Large intestine (tissue), 3 donors: Measurements from ENCODE around the gene CST5. TPM values are rescaled to one million over a fixed set of nuclear protein-coding genes. Genes with fewer than 3 reads are reported as not detected.
"Not testable (repeated sequence)": the region's sequence is repeated elsewhere in the genome, so short reads cannot be mapped to it uniquely, and the experiment has no call there.

Experiments
- DNase-seq, 2 donors: peaks; one replicate each; pipeline versions ENCODE4 v3.0.0 to v3.0.0-alpha.2; 2013
- H3K27ac ChIP-seq: one replicate; pipeline ENCODE4 v1.5.1; 2013; ENCODE audit warnings: low read length
- H3K27me3 ChIP-seq: 2 replicates; pipeline ENCODE4 v1.6.1; 2013; ENCODE audit warnings: low read length; ENCODE audit not compliant: control insufficient read depth, insufficient read depth
- H3K36me3 ChIP-seq: 2 replicates; pipeline ENCODE4 v1.6.1; 2013; ENCODE audit warnings: low read length; ENCODE audit not compliant: control insufficient read depth, insufficient read depth
- H3K4me1 ChIP-seq: one replicate; pipeline ENCODE4 v1.6.1; 2013; ENCODE audit warnings: low read length; ENCODE audit not compliant: control insufficient read depth, insufficient read depth
- H3K4me3 ChIP-seq: one replicate; pipeline ENCODE4 v1.5.1; 2013; ENCODE audit warnings: low read length
- H3K9me3 ChIP-seq: one replicate; pipeline ENCODE4 v1.6.1; 2013; ENCODE audit warnings: mild to moderate bottlenecking, low read depth, low read length, moderate library complexity; ENCODE audit not compliant: control insufficient read depth
- WGBS: methylation state at CpG from one replicate; pipeline ENCODE4 v1.1.5; 2013; ENCODE audit warnings: low lambda C conversion rate; ENCODE audit not compliant: insufficient coverage; 5-methylcytosine and 5-hydroxymethylcytosine counted together
- polyA plus RNA-seq: library from polyadenylated mRNA; unstranded; fragments of 120-200 nt; gene quantifications from one replicate; pipeline ENCODE4 v1.2.1, GENCODE V29; 2013

The CST5 gene
- polyA plus RNA-seq, 1 donor: 0.19 TPM

- not testable (repeated sequence) for DNase-seq, H3K36me3 ChIP-seq, H3K9me3 ChIP-seq, H3K27ac ChIP-seq, H3K4me3 ChIP-seq, H3K27me3 ChIP-seq, H3K4me1 ChIP-seq
- 93% methylated on average over 3 of the region's 4 CpGs for WGBS
Measured at GRCh38 chr20:23890867-23891266, 11.3 kb upstream of the CST5 start.

- DNase-seq: peak; percentile 33 to 48
- Histone ChIP-seq H3K9me3 (no peaks in the 10 kb centered on the region), H3K27ac (no peak overlapping the region), H3K27me3 (no peaks in the 10 kb centered on the region), H3K4me3 (no peak overlapping the region), H3K36me3 (no peaks in the 10 kb centered on the region), H3K4me1 (no peaks in the 10 kb centered on the region)
- no CpG with 5 or more reads among the region's 8 CpGs for WGBS
Measured at GRCh38 chr20:23889775-23890187, 10.2 kb upstream of the CST5 start.

GRCh38 chr20:23887856-23888255, 8.3 kb upstream of the CST5 start:
- no CpG with 5 or more reads among the region's 2 CpGs for WGBS

GRCh38 chr20:23884771-23885162, 5.2 kb upstream of the CST5 start:
- no CpG with 5 or more reads among the region's 5 CpGs for WGBS
- no peaks in the 10 kb centered on the region for H3K9me3 ChIP-seq
- peaks cover 6% of the 10 kb centered on the region for H3K4me1 ChIP-seq
- no peaks in the 10 kb centered on the region for H3K27me3 ChIP-seq
- H3K4me3 ChIP-seq: no peak overlapping the region
- no peak for DNase-seq
- H3K27ac ChIP-seq: no peak overlapping the region
- no peaks in the 10 kb centered on the region for H3K36me3 ChIP-seq

More at GRCh38 chr20:23887856-23888255, 8.3 kb upstream of the CST5 start:
- no peaks in the 10 kb centered on the region for H3K4me1 ChIP-seq
- H3K36me3 ChIP-seq: no peaks in the 10 kb centered on the region
- DNase-seq: no peak
- H3K27ac ChIP-seq: no peak overlapping the region
- H3K9me3 ChIP-seq: no peaks in the 10 kb centered on the region
- no peak overlapping the region for H3K4me3 ChIP-seq
- no peaks in the 10 kb centered on the region for H3K27me3 ChIP-seq

DNA sequence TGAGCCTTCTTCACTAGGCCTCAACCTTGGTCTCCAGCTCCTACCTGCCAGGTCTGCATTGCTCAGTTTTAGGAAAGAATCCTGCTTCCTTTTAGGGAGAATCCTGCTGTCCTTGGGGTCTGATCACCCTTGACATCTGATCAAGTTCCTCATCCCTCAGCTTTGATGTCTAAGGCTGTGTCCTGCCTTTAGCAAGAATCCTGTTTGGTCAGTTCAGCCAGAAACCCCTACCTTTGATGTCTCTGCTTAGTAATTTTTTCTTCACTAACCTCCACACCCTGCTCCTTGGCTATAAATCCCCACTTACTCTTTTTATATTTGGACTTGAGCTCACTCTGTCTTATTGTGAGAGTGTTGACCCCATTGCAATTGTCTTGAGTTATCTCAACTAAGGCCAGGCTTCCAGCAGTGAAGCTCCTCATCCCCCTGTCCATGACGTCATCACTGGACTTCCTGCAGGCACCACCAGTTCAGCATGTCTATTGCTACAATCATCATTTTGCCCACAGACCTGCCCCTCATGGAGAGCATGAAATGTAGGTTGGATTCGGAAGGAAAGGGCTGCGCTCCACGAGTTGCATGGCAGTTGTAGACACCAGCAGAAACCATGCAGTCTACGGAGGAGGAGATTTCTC, 4.7 kb upstream of the CST5 start:
- H3K36me3 ChIP-seq: no peaks in the 10 kb centered on the region
- H3K27ac ChIP-seq: no peak overlapping the region
- no peak for DNase-seq
- no peaks in the 10 kb centered on the region for H3K9me3 ChIP-seq
- H3K4me1 ChIP-seq: peaks cover 6% of the 10 kb centered on the region
- H3K27me3 ChIP-seq: no peaks in the 10 kb centered on the region
- no peak overlapping the region for H3K4me3 ChIP-seq
- no CpG with 5 or more reads among the region's 5 CpGs for WGBS

DNA sequence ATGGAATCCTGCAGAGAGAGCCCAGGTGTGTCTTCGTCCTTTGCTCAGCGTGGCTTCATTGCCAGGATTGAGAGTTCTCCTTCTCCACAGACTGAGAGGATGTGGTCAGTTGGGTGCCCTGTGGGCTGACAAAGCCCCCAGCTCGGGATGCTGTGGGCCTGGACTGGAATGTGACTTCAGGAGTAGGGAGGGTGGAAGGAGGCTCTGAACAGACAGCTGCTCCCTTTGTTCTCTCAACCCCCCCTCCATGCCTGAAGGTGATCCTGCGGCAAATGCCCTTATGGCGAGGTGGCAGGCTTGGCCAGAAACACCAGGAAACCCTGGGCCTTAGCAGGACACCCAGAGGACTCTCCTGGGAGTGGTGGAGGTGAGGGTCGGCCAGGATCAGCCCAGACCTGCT, 1.8 kb upstream of the CST5 start:
- Histone ChIP-seq H3K4me3 (no peak overlapping the region), H3K4me1 (peaks cover 6% of the 10 kb centered on the region), H3K36me3 (no peaks in the 10 kb centered on the region), H3K27ac (no peak overlapping the region), H3K27me3 (no peaks in the 10 kb centered on the region), H3K9me3 (no peaks in the 10 kb centered on the region)
- no CpG with 5 or more reads among the region's 6 CpGs for WGBS
- DNase-seq: no peak

- DNase-seq: peak in 1 of 2 donors; percentile 11
- Histone ChIP-seq H3K27ac (no peak overlapping the region), H3K9me3 (no peaks in the 10 kb centered on the region), H3K4me3 (no peak overlapping the region), H3K36me3 (no peaks in the 10 kb centered on the region), H3K27me3 (no peaks in the 10 kb centered on the region), H3K4me1 (peaks cover 6% of the 10 kb centered on the region)
- no CpG with 5 or more reads among the region's 4 CpGs for WGBS
Measured at GRCh38 chr20:23880417-23880816, 869 bp upstream of the CST5 start.

- H3K36me3 ChIP-seq: no peaks in the 10 kb centered on the region
- H3K27ac ChIP-seq: no peak overlapping the region
- H3K9me3 ChIP-seq: no peaks in the 10 kb centered on the region
- H3K4me1 ChIP-seq: peaks cover 6% of the 10 kb centered on the region
- H3K4me3 ChIP-seq: no peak overlapping the region
- 100% methylated on average over 1 of the region's 8 CpGs for WGBS
- no peaks in the 10 kb centered on the region for H3K27me3 ChIP-seq
- DNase-seq: peak; percentile 26 to 62
Measured at GRCh38 chr20:23879811-23880374, 345 bp upstream of the CST5 start.

- no peaks in the 10 kb centered on the region for H3K27me3 ChIP-seq
- peaks cover 6% of the 10 kb centered on the region for H3K4me1 ChIP-seq
- no peak overlapping the region for H3K4me3 ChIP-seq
- no peaks in the 10 kb centered on the region for H3K36me3 ChIP-seq
- H3K9me3 ChIP-seq: no peaks in the 10 kb centered on the region
- no CpG with 5 or more reads among the region's 7 CpGs for WGBS
- H3K27ac ChIP-seq: no peak overlapping the region
- no peak for DNase-seq
Measured at GRCh38 chr20:23878787-23879186, 761 bp downstream of the CST5 start.

DNA sequence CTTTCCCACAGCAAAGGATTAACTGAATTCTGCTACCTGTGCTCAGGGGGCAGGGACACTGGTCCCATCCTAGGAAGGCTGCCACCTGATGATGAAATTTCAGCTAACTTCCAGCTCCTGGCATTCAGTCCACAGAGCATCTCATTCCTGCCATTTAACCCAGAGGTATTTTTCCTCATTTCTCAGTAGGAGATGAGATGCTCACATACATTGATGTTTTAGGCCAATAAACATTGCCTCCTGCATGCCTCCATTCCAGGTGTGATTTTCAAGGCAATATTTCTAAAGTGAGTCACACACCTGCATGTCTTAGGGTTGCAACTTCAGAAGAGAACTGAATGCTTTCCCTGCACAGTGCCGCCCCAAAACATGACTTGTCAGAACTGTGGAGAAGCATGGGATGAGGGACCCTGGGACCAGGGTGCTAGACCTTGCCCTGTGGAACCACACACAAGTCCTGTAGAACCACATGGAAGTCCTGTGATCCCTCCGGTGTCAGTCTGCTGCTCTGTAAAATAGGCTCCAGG, 1.5 kb downstream of the CST5 start:
- DNase-seq, H3K27ac ChIP-seq, H3K36me3 ChIP-seq, H3K27me3 ChIP-seq, H3K4me1 ChIP-seq, H3K4me3 ChIP-seq, H3K9me3 ChIP-seq: not testable (repeated sequence)
- no CpG with 5 or more reads among the region's 2 CpGs for WGBS

DNA sequence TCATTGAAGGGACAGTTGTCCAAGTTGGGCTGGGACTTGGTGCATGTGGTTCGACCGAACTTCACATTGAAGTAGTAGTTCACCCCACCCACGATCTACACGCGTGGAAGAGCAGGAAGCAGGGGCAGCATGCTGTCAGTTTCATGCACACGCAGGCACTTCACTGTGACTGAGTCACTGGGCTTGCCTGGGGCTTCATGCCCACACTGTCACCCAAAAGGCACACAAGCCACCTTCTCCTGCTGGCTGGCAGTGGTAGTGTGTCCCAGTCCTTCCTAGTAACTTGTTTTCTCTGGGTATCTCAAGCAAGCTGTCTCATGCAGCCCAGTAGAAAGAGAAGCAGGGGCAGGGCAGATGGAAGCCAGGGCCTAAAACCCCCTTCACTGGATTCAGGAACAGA, 2.0 kb downstream of the CST5 start:
- no peaks in the 10 kb centered on the region for H3K9me3 ChIP-seq
- peaks cover 6% of the 10 kb centered on the region for H3K4me1 ChIP-seq
- no peak overlapping the region for H3K4me3 ChIP-seq
- H3K36me3 ChIP-seq: no peaks in the 10 kb centered on the region
- H3K27ac ChIP-seq: no peak overlapping the region
- WGBS: no CpG with 5 or more reads among the region's 6 CpGs
- no peaks in the 10 kb centered on the region for H3K27me3 ChIP-seq
- DNase-seq: no peak
